Dedifferentiated amniotic fluid mesenchymal stem cell (primary cell): ENCODE results near the gene PLBD1.

Experiments used
- DNase-seq: peaks from one replicate; pipeline ENCODE4 v3.0.0-alpha.2; 2016; ENCODE audit errors: extremely low spot score

Gene PLBD1

GRCh38 chr12:14570231-14570630, 2.5 kb upstream of the PLBD1 start:
- no peak for DNase-seq

GRCh38 chr12:14564336-14564959, 3.2 kb downstream of the PLBD1 start:
- DNase-seq, result no peak

- no peak for DNase-seq
Measured at GRCh38 chr12:14563046-14563445, 4.6 kb downstream of the PLBD1 start.

- no peak for DNase-seq
Measured at GRCh38 chr12:14562279-14562678, 5.4 kb downstream of the PLBD1 start.

GRCh38 chr12:14561677-14562238, 5.9 kb downstream of the PLBD1 start:
- DNase-seq, result no peak

- DNase-seq, result no peak
Measured at GRCh38 chr12:14560904-14561574, 6.6 kb downstream of the PLBD1 start.

- DNase-seq, result no peak
Measured at GRCh38 chr12:14558473-14558959, 9.2 kb downstream of the PLBD1 start.

GRCh38 chr12:14557966-14558365, 9.7 kb downstream of the PLBD1 start:
- no peak for DNase-seq

- no peak for DNase-seq
Measured at GRCh38 chr12:14554281-14555007, 13.2 kb downstream of the PLBD1 start.

GRCh38 chr12:14548609-14549008, 19.1 kb downstream of the PLBD1 start:
- DNase-seq, result no peak

- DNase-seq, result no peak
Measured at GRCh38 chr12:14547571-14547970, 20.1 kb downstream of the PLBD1 start.

- no peak for DNase-seq
Measured at GRCh38 chr12:14545144-14546124, 22.2 kb downstream of the PLBD1 start.

- DNase-seq, result no peak
Measured at GRCh38 chr12:14540801-14541462, 26.8 kb downstream of the PLBD1 start.

- no peak for DNase-seq
Measured at GRCh38 chr12:14537088-14537487, 30.6 kb downstream of the PLBD1 start.

GRCh38 chr12:14532152-14532551, 35.5 kb downstream of the PLBD1 start:
- DNase-seq, result no peak

- no peak for DNase-seq
Measured at GRCh38 chr12:14525964-14526363, 41.7 kb downstream of the PLBD1 start.

- DNase-seq, result no peak
Measured at GRCh38 chr12:14521822-14522221, 45.9 kb downstream of the PLBD1 start.

GRCh38 chr12:14514946-14515345, 52.7 kb downstream of the PLBD1 start:
- DNase-seq, result no peak

- DNase-seq, result no peak
Measured at GRCh38 chr12:14514154-14514842, 53.4 kb downstream of the PLBD1 start.

- DNase-seq, result no peak
Measured at GRCh38 chr12:14510574-14510973, 57.1 kb downstream of the PLBD1 start.
